ENCODE measurements around the gene ZNF407. TPM values are rescaled to one million over a fixed set of nuclear protein-coding genes. Genes with fewer than 3 reads are reported as not detected.

Gene ZNF407
- total and polyA plus RNA-seq, 10 donors: 2.0 to 41.0 (median 26.3) TPM

GRCh38 chr18:75034937-75035336 lies 437.3 kb downstream of the ZNF407 start:
- no peak overlapping the region for H3K27ac ChIP-seq
- 89 to 96% (median 92%) methylated on average over 3 of the region's 3 CpGs for WGBS, 5 donors
- H3K36me3 ChIP-seq: peaks cover 0 to 11% (median 0%) of the 10 kb centered on the region in 6 donors
- H3K27me3 ChIP-seq (replicated peaks in 1 of 7): no peaks in the 10 kb centered on the region
- H3K4me3 ChIP-seq: no peak overlapping the region
- no peaks in the 10 kb centered on the region for H3K4me1 ChIP-seq
- DNase-seq: no peak
- no peaks in the 10 kb centered on the region for H3K9me3 ChIP-seq
- TF ChIP-seq CTCF (IDR thresholded peaks at IDR 0.05 in 8 of 11, conservative IDR thresholded peaks at IDR 0.05 in 3 of 11): no peak
- intact Hi-C loops (cut with DNase I; ENCODE audit: low total_unique reads): no loop called here

- Histone ChIP-seq H3K9me3 (no peaks in the 10 kb centered on the region), H3K4me3 (no peak overlapping the region), H3K36me3 (peaks cover 0 to 11% (median 0%) of the 10 kb centered on the region in 6 donors), H3K4me1 (no peaks in the 10 kb centered on the region), H3K27ac (no peak overlapping the region), H3K27me3 (replicated peaks in 1 of 7) (no peaks in the 10 kb centered on the region)
- 74 to 85% (median 82%) methylated on average over 3 of the region's 3 CpGs for WGBS, 5 donors
- intact Hi-C loops (cut with DNase I; ENCODE audit: low total_unique reads): no loop called here
- no peak for TF ChIP-seq CTCF (IDR thresholded peaks at IDR 0.05 in 8 of 11, conservative IDR thresholded peaks at IDR 0.05 in 3 of 11)
- no peak for TF ChIP-seq POLR2A (IDR thresholded peaks at IDR 0.05)
- TF ChIP-seq POLR2AphosphoS5 (IDR thresholded peaks at IDR 0.05): no peak
- no peak for DNase-seq
Observed at GRCh38 chr18:75035928-75036327, 438.3 kb downstream of the ZNF407 start.

- intact Hi-C loops (cut with DNase I; ENCODE audit: low total_unique reads): no loop called here
- no peak for DNase-seq
Observed at GRCh38 chr18:75036917-75037688, 439.4 kb downstream of the ZNF407 start.

GRCh38 chr18:75037689-75037955 lies 440.0 kb downstream of the ZNF407 start:
- no peak for TF ChIP-seq CTCF (IDR thresholded peaks at IDR 0.05 in 8 of 11, conservative IDR thresholded peaks at IDR 0.05 in 3 of 11)
- TF ChIP-seq POLR2A (IDR thresholded peaks at IDR 0.05): no peak
- TF ChIP-seq POLR2AphosphoS5 (IDR thresholded peaks at IDR 0.05): no peak
- intact Hi-C loops (cut with DNase I; ENCODE audit: low total_unique reads): no loop called here
- 67 to 95% (median 90%) methylated on average over 3 of the region's 3 CpGs for WGBS, 5 donors
- Histone ChIP-seq H3K9me3 (no peaks in the 10 kb centered on the region), H3K4me3 (no peak overlapping the region), H3K36me3 (peaks cover 0 to 11% (median 0%) of the 10 kb centered on the region in 6 donors), H3K27me3 (replicated peaks in 1 of 7) (no peaks in the 10 kb centered on the region), H3K4me1 (no peaks in the 10 kb centered on the region), H3K27ac (no peak overlapping the region)
- no peak for DNase-seq

More at GRCh38 chr18:75036917-75037688, 439.4 kb downstream of the ZNF407 start:
- H3K9me3 ChIP-seq: no peaks in the 10 kb centered on the region
- H3K27ac ChIP-seq: no peak overlapping the region
- H3K36me3 ChIP-seq: peaks cover 0 to 11% (median 0%) of the 10 kb centered on the region in 6 donors
- TF ChIP-seq CTCF (IDR thresholded peaks at IDR 0.05 in 8 of 11, conservative IDR thresholded peaks at IDR 0.05 in 3 of 11) (no peak), POLR2AphosphoS5 (IDR thresholded peaks at IDR 0.05) (no peak), POLR2A (IDR thresholded peaks at IDR 0.05) (no peak)
- no peaks in the 10 kb centered on the region for H3K4me1 ChIP-seq
- H3K27me3 ChIP-seq (replicated peaks in 1 of 7): no peaks in the 10 kb centered on the region
- 88 to 94% (median 91%) methylated on average over 18 of the region's 18 CpGs for WGBS, 5 donors
- H3K4me3 ChIP-seq: no peak overlapping the region
